Measurements from ENCODE around the gene WDR81. TPM values are rescaled to one million over a fixed set of nuclear protein-coding genes. Genes with fewer than 3 reads are reported as not detected.

The WDR81 gene
- total and polyA plus RNA-seq, 10 of the 15 experiments (the other 5 are each of a cell fraction or from before 2014, with no cell fraction given) = 0.13 to 22.4 (median 7.3) TPM; not detected in 1

- H3K27ac ChIP-seq (ENCODE audit: control insufficient read depth, insufficient read depth) = no peak overlapping the region
- no peak for TF ChIP-seq SMAD1 (IDR thresholded peaks at IDR 0.05; ENCODE audit: low read depth, partially characterized antibody)
- no peak for TF ChIP-seq TBL1XR1 (IDR thresholded peaks at IDR 0.05; ENCODE audit: low read depth, low read length)
- ChIA-PET POLR2A (interaction anchor here (1.3 to 2.3 kb wide), 5 partner anchors 71 to 313 kb away, joined by 3 to 18 read pairs (median 5); no protein-coding TSS in a partner anchor), CTCF (interaction anchor here (0.9 to 11.0 kb wide), 9 partner anchors 15 to 339 kb away, joined by 3 to 232 read pairs (median 8); partner anchors contain the start of genes HIC1, PRPF8, RILP and RPA1), SMC1A (ENCODE audit: uncharacterized antibody, unreplicated experiment) (interaction anchor here (1.4 to 2.5 kb wide), 3 partner anchors 119 to 155 kb away, joined by 3 to 15 read pairs (median 9); no protein-coding TSS in a partner anchor), RAD21 (ENCODE audit: unreplicated experiment) (interaction anchor here (1.1 to 4.1 kb wide), 10 partner anchors 21 to 588 kb away, joined by 3 to 25 read pairs (median 8); partner anchors contain the start of genes SMG6 and SRR)
- DNase-seq (ENCODE audit: low read depth, low spot score) = no peak
- intact Hi-C loops (cut with micrococcal nuclease; ENCODE audit: unreplicated experiment) (loop anchor here (2.0 to 5.0 kb wide), 3 partner anchors 48 to 153 kb away; partner anchors contain the start of genes PITPNA and RPA1), in situ Hi-C loops (cut with MboI) (no loop called here)
- no peaks in the 10 kb centered on the region for H4K20me1 ChIP-seq (ENCODE audit: control insufficient read depth, insufficient read depth)
- H3K4me3 ChIP-seq = peak overlapping the region; percentile 98
- peaks cover 0 to 2% of the 10 kb centered on the region in 2 experiments; a peak in 1 of 4 replicates for H3K27me3 ChIP-seq (replicated peaks in 1 of 2; ENCODE audit: control insufficient read depth in 2 of 2, insufficient read depth in 2 of 2, low read length in 1 of 2)
- FAIRE-seq = no peak
- peak overlapping the region; percentile 48 for H3K9ac ChIP-seq (ENCODE audit: control insufficient read depth, insufficient read depth, low read length)
- peaks cover 0 to 7% of the 10 kb centered on the region in 2 experiments; a peak in 2 of 4 replicates for H3K36me3 ChIP-seq (ENCODE audit: control insufficient read depth in 2 of 2, insufficient read depth in 2 of 2, low read length in 1 of 2)
- BruUV-seq (replicated peaks) = no TSS peak
- ATAC-seq = no peak
- no CpG with 5 or more reads among the region's 23 CpGs for WGBS (ENCODE audit: insufficient coverage, insufficient replicate concordance, low lambda C conversion rate, missing lambda C conversion rate)
- H2AFZ ChIP-seq (ENCODE audit: control insufficient read depth, low read depth, low read length) = peak overlapping the region; percentile 62
- no peaks in the 10 kb centered on the region for H3K9me3 ChIP-seq (replicated peaks; ENCODE audit: control insufficient read depth, insufficient read depth, low read length)
- peaks cover 7% of the 10 kb centered on the region for H3K79me2 ChIP-seq (ENCODE audit: control insufficient read depth, insufficient read depth, low read length)
- peaks cover 4% of the 10 kb centered on the region for H3K4me1 ChIP-seq (ENCODE audit: control insufficient read depth, insufficient read depth, low read length)
- peak overlapping the region; percentile 90; the same call in 1 of the 2 replicates for H3K4me2 ChIP-seq (ENCODE audit: control insufficient read depth, insufficient read depth)
Observed at GRCh38 chr17:1715803-1716075, 8.8 kb upstream of the WDR81 start.

GRCh38 chr17:1716076-1716911 is 8.2 kb upstream of the WDR81 start:
- peak overlapping the region; percentile 98 for H3K4me3 ChIP-seq
- peaks cover 4% of the 10 kb centered on the region for H3K4me1 ChIP-seq (ENCODE audit: control insufficient read depth, insufficient read depth, low read length)
- intact Hi-C loops (cut with micrococcal nuclease; ENCODE audit: unreplicated experiment) = loop anchor here (2.0 to 5.0 kb wide), 3 partner anchors 49 to 154 kb away; partner anchors contain the start of genes PITPNA and RPA1
- ChIA-PET CTCF (interaction anchor here (0.9 to 11.0 kb wide), 17 partner anchors 15 to 486 kb away, joined by 3 to 232 read pairs (median 5); partner anchors contain the start of genes HIC1, PRPF8, RILP and RPA1), RAD21 (ENCODE audit: unreplicated experiment) (interaction anchor here (0.9 to 4.1 kb wide), 26 partner anchors 20 to 620 kb away, joined by 3 to 25 read pairs (median 5); partner anchors contain the start of genes INPP5K, PRPF8, RILP and RPA1), SMC1A (ENCODE audit: uncharacterized antibody, unreplicated experiment) (interaction anchor here (0.7 to 8.4 kb wide), 21 partner anchors 15 to 422 kb away, joined by 3 to 88 read pairs (median 4); partner anchors contain the start of genes PRPF8 and RILP), POLR2A (interaction anchor here (0.6 to 2.3 kb wide), 23 partner anchors 20 to 684 kb away, joined by 3 to 18 read pairs (median 4); partner anchors contain the start of genes PRPF8, RILP, RPA1 and SGSM2)
- in situ Hi-C loops (cut with MboI) = no loop called here
- H3K27ac ChIP-seq (ENCODE audit: control insufficient read depth, insufficient read depth) = peak overlapping the region; percentile 98
- no peaks in the 10 kb centered on the region for H4K20me1 ChIP-seq (ENCODE audit: control insufficient read depth, insufficient read depth)
- DNase-seq (ENCODE audit: low read depth, low spot score) = peak; percentile 99
- peak overlapping the region; percentile 62 for H2AFZ ChIP-seq (ENCODE audit: control insufficient read depth, low read depth, low read length)
- no peaks in the 10 kb centered on the region for H3K9me3 ChIP-seq (replicated peaks; ENCODE audit: control insufficient read depth, insufficient read depth, low read length)
- FAIRE-seq = peak; percentile 100
- peak overlapping the region; percentile 99 for H3K9ac ChIP-seq (ENCODE audit: control insufficient read depth, insufficient read depth, low read length)
- WGBS (ENCODE audit: insufficient coverage, insufficient replicate concordance, low lambda C conversion rate, missing lambda C conversion rate) = 1% methylated on average over 54 of the region's 70 CpGs
- H3K36me3 ChIP-seq (ENCODE audit: control insufficient read depth in 2 of 2, insufficient read depth in 2 of 2, low read length in 1 of 2) = peaks cover 0 to 7% of the 10 kb centered on the region in 2 experiments; a peak in 2 of 4 replicates
- no peaks in the 10 kb centered on the region for H3K27me3 ChIP-seq (replicated peaks in 1 of 2; ENCODE audit: control insufficient read depth in 2 of 2, insufficient read depth in 2 of 2, low read length in 1 of 2)
- ATAC-seq = peak; percentile 89
- BruUV-seq (replicated peaks) = TSS peak; percentile 85
- H3K4me2 ChIP-seq (ENCODE audit: control insufficient read depth, insufficient read depth) = peak overlapping the region; percentile 98
- H3K79me2 ChIP-seq (ENCODE audit: control insufficient read depth, insufficient read depth, low read length) = peaks cover 7% of the 10 kb centered on the region
- peak; percentile 93 for TF ChIP-seq TAF1 (IDR thresholded peaks at IDR 0.05; ENCODE audit: borderline replicate concordance, low read depth, low read length)
- no peak for TF ChIP-seq CHD4 (IDR thresholded peaks at IDR 0.05)
- peak; percentile 44; the same call in 1 of the 2 replicates for TF ChIP-seq USF2 (IDR thresholded peaks at IDR 0.05; ENCODE audit: borderline replicate concordance, low read depth, low read length)
- TF ChIP-seq CHD1 (IDR thresholded peaks at IDR 0.05; ENCODE audit: low read depth, low read length) = no peak; the same call in 1 of the 2 replicates
- 0 out of 2 replicates have a peak, but pooled peaks have one; percentile 3 for TF ChIP-seq JUND (IDR thresholded peaks at IDR 0.05; ENCODE audit: low read depth, low read length)
- no peak for TF ChIP-seq MTA2 (IDR thresholded peaks at IDR 0.05; ENCODE audit: low read depth)
- no peak for TF ChIP-seq SUPT20H (IDR thresholded peaks at IDR 0.05; ENCODE audit: borderline replicate concordance, control insufficient read depth, low read depth, low read length)
- TF ChIP-seq CREM (IDR thresholded peaks at IDR 0.05; ENCODE audit: low read depth) = peak; percentile 98
- no peak for TF ChIP-seq BCL11A (IDR thresholded peaks at IDR 0.05; ENCODE audit: low read depth, low read length)
- TF ChIP-seq E2F4 (IDR thresholded peaks at IDR 0.05; ENCODE audit: low read depth, low read length) = peak; percentile 72; the same call in 1 of the 2 replicates
- no peak for TF ChIP-seq RCOR1 (conservative IDR thresholded peaks at IDR 0.05; ENCODE audit: low read depth, low read length)

Measured in GM12878 (cell line).